ENCODE measurements around the gene FLOT1.

GRCh38 chr6:30775104-30775503 is 32.6 kb upstream of the FLOT1 start:
- TF ChIP-seq NBN (IDR thresholded peaks at IDR 0.05; ENCODE audit: low read depth) = no peak
- TF ChIP-seq EZH2 (IDR thresholded peaks at IDR 0.05; ENCODE audit: borderline replicate concordance, low read depth, low read length) = no peak
- no peak for TF ChIP-seq PHF20 (IDR thresholded peaks at IDR 0.05; ENCODE audit: partially characterized antibody)
- no peak for TF ChIP-seq ZNF23 (CRISPR knock-in tag; IDR thresholded peaks at IDR 0.05)
- no peak for TF ChIP-seq ZNF407 (IDR thresholded peaks at IDR 0.05; ENCODE audit: low read depth)
- TF ChIP-seq DPF2 (IDR thresholded peaks at IDR 0.05) = no peak
- TF ChIP-seq MTA1 (IDR thresholded peaks at IDR 0.05; ENCODE audit: borderline replicate concordance) = no peak
- no peak for TF ChIP-seq FOXA1 (IDR thresholded peaks at IDR 0.05; ENCODE audit: borderline replicate concordance)
- TF ChIP-seq TAF1 (IDR thresholded peaks at IDR 0.05; ENCODE audit: control insufficient read depth, extremely low read depth, insufficient read depth, low read length, severe bottlenecking) = no peak
- no peak for TF ChIP-seq DEAF1 (CRISPR knock-in tag; IDR thresholded peaks at IDR 0.05)
- no peak for TF ChIP-seq BMI1 (IDR thresholded peaks at IDR 0.05; ENCODE audit: low read length)
- TF ChIP-seq CTCF (IDR thresholded peaks at IDR 0.05 in 2 of 3, conservative IDR thresholded peaks at IDR 0.05 in 1 of 3; ENCODE audit: insufficient read depth in 2 of 3, low read depth in 1 of 3, low read length in 3 of 3) = no peak
- no peak for TF ChIP-seq USF2 (CRISPR knock-in tag; IDR thresholded peaks at IDR 0.05)
